Neural progenitor cell (in vitro differentiated cells): Measurements from ENCODE around the gene PDE3A.

Experiments
- CTCF ChIP-seq: fragments of 200-600 bp; sonication (generic); IDR thresholded peaks from 2 replicates; pipeline ENCODE4 v1.5.1; 2017; ENCODE audit warnings: antibody characterized with exemption, mild to moderate bottlenecking
- EZH2 ChIP-seq: fragments of 200-600 bp; sonication (generic); IDR thresholded peaks from 2 replicates; pipeline ENCODE4 v1.6.1; 2017; ENCODE audit warnings: antibody characterized with exemption, mild to moderate bottlenecking, moderate library complexity

- TF ChIP-seq CTCF: no peak
- TF ChIP-seq EZH2: no peak
Observed at GRCh38 chr12:20572451-20572850, 204.1 kb downstream of the PDE3A start.
